OCI-LY7 (cell line): Measurements from ENCODE around the gene MYADM.

Source experiments
- EZH2phosphoT487 ChIP-seq: fragments of 200-600 bp; sonication (generic); IDR thresholded peaks from 2 replicates; pipeline ENCODE4 v1.6.1; 2018; ENCODE audit warnings: low read depth, borderline replicate concordance, mild to moderate bottlenecking, mixed run types, antibody characterized with exemption, low read length, moderate library complexity, mixed read lengths
- TF ChIP-seq, protein P1 (sequence below): fragments of 200-600 bp; sonication (generic); conservative IDR thresholded peaks from 2 replicates; pipeline ENCODE4 v1.5.1; 2014; ENCODE audit warnings: mild to moderate bottlenecking, antibody characterized with exemption, low read length, moderate library complexity, mixed read lengths

GRCh38 chr19:53909471-53910169, 41.9 kb downstream of the MYADM start:
- TF ChIP-seq, protein P1, sequence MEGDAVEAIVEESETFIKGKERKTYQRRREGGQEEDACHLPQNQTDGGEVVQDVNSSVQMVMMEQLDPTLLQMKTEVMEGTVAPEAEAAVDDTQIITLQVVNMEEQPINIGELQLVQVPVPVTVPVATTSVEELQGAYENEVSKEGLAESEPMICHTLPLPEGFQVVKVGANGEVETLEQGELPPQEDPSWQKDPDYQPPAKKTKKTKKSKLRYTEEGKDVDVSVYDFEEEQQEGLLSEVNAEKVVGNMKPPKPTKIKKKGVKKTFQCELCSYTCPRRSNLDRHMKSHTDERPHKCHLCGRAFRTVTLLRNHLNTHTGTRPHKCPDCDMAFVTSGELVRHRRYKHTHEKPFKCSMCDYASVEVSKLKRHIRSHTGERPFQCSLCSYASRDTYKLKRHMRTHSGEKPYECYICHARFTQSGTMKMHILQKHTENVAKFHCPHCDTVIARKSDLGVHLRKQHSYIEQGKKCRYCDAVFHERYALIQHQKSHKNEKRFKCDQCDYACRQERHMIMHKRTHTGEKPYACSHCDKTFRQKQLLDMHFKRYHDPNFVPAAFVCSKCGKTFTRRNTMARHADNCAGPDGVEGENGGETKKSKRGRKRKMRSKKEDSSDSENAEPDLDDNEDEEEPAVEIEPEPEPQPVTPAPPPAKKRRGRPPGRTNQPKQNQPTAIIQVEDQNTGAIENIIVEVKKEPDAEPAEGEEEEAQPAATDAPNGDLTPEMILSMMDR = no peak
- TF ChIP-seq EZH2phosphoT487 = no peak
